ENCODE measurements around the gene ATP9B. TPM values are rescaled to one million over a fixed set of nuclear protein-coding genes. Genes with fewer than 3 reads are reported as not detected.

ATP9B gene
- total and polyA plus RNA-seq, 10 donors, result 7.5 to 58.4 (median 42.7) TPM

GRCh38 chr18:79242246-79242645 lies 173.1 kb downstream of the ATP9B start:
- WGBS, 5 donors, result 62 to 64% (median 62%) methylated on average over 5 of the region's 5 CpGs
- Histone ChIP-seq H3K27ac (no peak overlapping the region), H3K4me3 (no peak overlapping the region), H3K9me3 (no peaks in the 10 kb centered on the region), H3K27me3 (replicated peaks in 1 of 7) (no peaks in the 10 kb centered on the region), H3K4me1 (peaks cover 4 to 11% (median 8%) of the 10 kb centered on the region in 6 donors), H3K36me3 (peaks cover 0 to 19% (median 0%) of the 10 kb centered on the region in 6 donors)
- intact Hi-C loops (cut with DNase I; ENCODE audit: low total_unique reads), result loop anchor here (10.0 kb wide), 1 partner anchor 367 kb away; no protein-coding TSS in a partner anchor
- TF ChIP-seq POLR2A (IDR thresholded peaks at IDR 0.05) (no peak), POLR2AphosphoS5 (IDR thresholded peaks at IDR 0.05) (no peak), CTCF (IDR thresholded peaks at IDR 0.05 in 8 of 11, conservative IDR thresholded peaks at IDR 0.05 in 3 of 11) (no peak)
- no peak for DNase-seq

- Histone ChIP-seq H3K4me3 (no peak overlapping the region), H3K27ac (peak overlapping the region in 1 of 8 donors; percentile 37), H3K9me3 (no peaks in the 10 kb centered on the region), H3K27me3 (replicated peaks in 1 of 7) (no peaks in the 10 kb centered on the region), H3K36me3 (peaks cover 0 to under 1% (median 0%) of the 10 kb centered on the region in 6 donors), H3K4me1 (peaks cover 4 to 11% (median 8%) of the 10 kb centered on the region in 6 donors)
- WGBS, 5 donors, result 46 to 94% (median 84%) methylated on average over 11 to 23 of the region's 23 CpGs
- intact Hi-C loops (cut with DNase I; ENCODE audit: low total_unique reads), result loop anchor here (10.0 kb wide), 1 partner anchor 371 kb away; no protein-coding TSS in a partner anchor
- TF ChIP-seq POLR2A (IDR thresholded peaks at IDR 0.05) (no peak), POLR2AphosphoS5 (IDR thresholded peaks at IDR 0.05) (no peak), CTCF (IDR thresholded peaks at IDR 0.05 in 8 of 11, conservative IDR thresholded peaks at IDR 0.05 in 3 of 11) (no peak)
- no peak for DNase-seq
Measured at GRCh38 chr18:79245517-79246001, 176.4 kb downstream of the ATP9B start.

GRCh38 chr18:79246309-79247108 lies 177.3 kb downstream of the ATP9B start:
- Histone ChIP-seq H3K27me3 (replicated peaks in 1 of 7) (no peaks in the 10 kb centered on the region), H3K27ac (peak overlapping the region in 2 of 8 donors; percentile 6 to 19), H3K4me3 (peak overlapping the region in 1 of 8 donors; percentile 50), H3K4me1 (peaks cover 4 to 11% (median 8%) of the 10 kb centered on the region in 6 donors), H3K9me3 (no peaks in the 10 kb centered on the region), H3K36me3 (peaks cover 0 to 3% (median 0%) of the 10 kb centered on the region in 6 donors)
- 13 to 27% (median 25%) methylated on average over 25 to 31 of the region's 31 CpGs for WGBS, 5 donors
- intact Hi-C loops (cut with DNase I; ENCODE audit: low total_unique reads), result loop anchor here (10.0 kb wide), 1 partner anchor 372 kb away; no protein-coding TSS in a partner anchor
- TF ChIP-seq POLR2A (IDR thresholded peaks at IDR 0.05) (no peak), POLR2AphosphoS5 (IDR thresholded peaks at IDR 0.05) (peak in 2 of 3 donors; percentile 44 to 74), CTCF (IDR thresholded peaks at IDR 0.05 in 8 of 11, conservative IDR thresholded peaks at IDR 0.05 in 3 of 11) (peak; percentile 56 to 96 (median 91))
- peak; percentile 90 for DNase-seq

All from spleen (tissue), 11 donors.